SK-N-SH (cell line): ENCODE results near the gene TCF25.

ENCODE experiments used
- CTCF ChIP-seq: fragments of 200-600 bp; sonication (generic); IDR thresholded peaks from 2 replicates; pipeline ENCODE4 v1.6.1; 2017; ENCODE audit warnings: antibody characterized with exemption, mild to moderate bottlenecking, moderate library complexity
- MXI1 ChIP-seq: IDR thresholded peaks from 2 replicates; pipeline ENCODE4 v1.6.1; 2012; ENCODE audit warnings: mild to moderate bottlenecking, low read depth, low read length, improper control_type of control experiment
- POLR2AphosphoS5 ChIP-seq: IDR thresholded peaks from 2 replicates; pipeline ENCODE4 v1.6.1; 2012; ENCODE audit warnings: low read depth, low read length
- RAD21 ChIP-seq: IDR thresholded peaks from 2 replicates; pipeline ENCODE4 v1.6.1; 2012; ENCODE audit warnings: mild to moderate bottlenecking, low read length
- RFX5 ChIP-seq: IDR thresholded peaks from 2 replicates; pipeline ENCODE4 v1.6.1; 2012; ENCODE audit warnings: mild to moderate bottlenecking, improper control_type of control experiment, low read length
- SIN3A ChIP-seq: IDR thresholded peaks from 2 replicates; pipeline ENCODE4 v1.6.1; 2012; ENCODE audit warnings: low read depth, mild to moderate bottlenecking, low read length, moderate library complexity, borderline replicate concordance
- TCF12 ChIP-seq: IDR thresholded peaks from 2 replicates; pipeline ENCODE4 v1.4.0; 2012

GRCh38 chr16:89858973-89859614 is 14.3 kb upstream of the TCF25 start:
- TF ChIP-seq CTCF: no peak
- TF ChIP-seq POLR2AphosphoS5: no peak
- TF ChIP-seq SIN3A: no peak
- no peak for TF ChIP-seq MXI1
- TF ChIP-seq RAD21: no peak
- no peak for TF ChIP-seq TCF12
- TF ChIP-seq RFX5: no peak
